HG03280 (cell line): ENCODE results near the gene WDPCP.
"Not testable (repeated sequence)": the region's sequence is repeated elsewhere in the genome, so short reads cannot be mapped to it uniquely, and the experiment has no call there.

Source experiments
- ATAC-seq: cut with Tn5 transposase; IDR thresholded peaks from one replicate; pipeline ENCODE4 v1.9.1; 2021; ENCODE audit warnings: mild to moderate bottlenecking, moderate library complexity; ENCODE audit not compliant: unreplicated experiment

The WDPCP gene

GRCh38 chr2:63270717-63271116 lies 317.6 kb downstream of the WDPCP start:
- no peak for ATAC-seq

DNA sequence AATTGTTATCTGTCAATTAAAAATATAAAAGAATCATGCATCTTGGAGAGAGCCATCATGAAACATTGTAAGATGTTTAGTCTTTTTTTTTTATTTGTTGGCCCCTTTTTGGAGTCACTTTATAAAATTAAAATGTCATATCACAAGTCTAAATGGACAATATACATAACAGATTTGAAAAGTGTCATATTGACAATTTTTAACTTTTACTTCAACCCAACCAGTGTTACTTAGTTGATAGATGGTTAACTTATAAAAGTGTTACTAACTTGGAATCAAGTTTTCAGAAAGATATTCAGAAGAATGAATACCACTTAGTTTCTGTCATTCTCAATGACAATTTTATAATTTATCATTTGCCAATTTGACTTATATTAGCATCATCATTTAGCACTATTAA lies 319.3 kb downstream of the WDPCP start:
- ATAC-seq, result no peak

DNA sequence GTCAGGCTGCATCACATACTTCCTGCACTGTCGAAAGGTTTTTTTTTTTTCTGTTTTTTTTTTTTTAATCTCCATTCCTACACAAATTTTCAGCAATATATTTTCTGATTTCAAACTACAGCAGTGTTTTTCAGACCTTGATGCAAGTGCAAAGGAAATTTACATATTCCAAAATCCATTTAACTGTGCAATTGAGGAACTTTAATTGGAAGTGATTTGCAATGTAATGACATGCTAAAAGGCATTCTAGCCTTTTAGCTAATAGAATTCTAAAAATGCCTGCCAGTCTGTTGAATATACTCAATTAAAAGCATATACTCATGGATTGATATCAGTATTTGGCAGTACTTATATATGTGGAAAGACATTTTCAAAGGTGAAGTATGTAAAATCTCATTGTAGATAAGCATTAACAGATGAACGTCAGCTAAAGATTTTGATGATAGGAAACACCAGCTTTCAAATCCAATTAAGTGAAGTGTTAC lies 327.1 kb downstream of the WDPCP start:
- ATAC-seq, result no peak

- no peak for ATAC-seq
Measured at GRCh38 chr2:63257473-63257872, 330.8 kb downstream of the WDPCP start.

DNA sequence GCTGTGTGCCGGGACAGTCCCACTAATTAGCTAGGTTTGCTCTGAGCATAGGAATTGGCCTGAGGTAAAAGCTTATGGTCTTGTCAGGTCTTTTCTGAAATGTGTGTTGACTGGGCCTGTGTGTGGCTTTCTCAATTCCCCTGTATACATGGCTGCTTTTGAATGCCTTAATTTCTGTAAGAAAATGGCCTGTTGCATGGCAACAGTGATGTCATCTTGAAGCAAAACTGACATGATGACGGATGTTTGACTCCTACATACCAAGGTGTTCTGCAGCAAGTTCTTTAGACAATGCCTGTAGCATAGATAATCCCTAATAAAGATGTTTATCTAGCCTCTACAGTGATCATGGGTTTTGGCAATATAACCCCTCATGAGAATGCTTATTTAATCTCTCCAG lies 339.1 kb downstream of the WDPCP start:
- ATAC-seq, result no peak

DNA sequence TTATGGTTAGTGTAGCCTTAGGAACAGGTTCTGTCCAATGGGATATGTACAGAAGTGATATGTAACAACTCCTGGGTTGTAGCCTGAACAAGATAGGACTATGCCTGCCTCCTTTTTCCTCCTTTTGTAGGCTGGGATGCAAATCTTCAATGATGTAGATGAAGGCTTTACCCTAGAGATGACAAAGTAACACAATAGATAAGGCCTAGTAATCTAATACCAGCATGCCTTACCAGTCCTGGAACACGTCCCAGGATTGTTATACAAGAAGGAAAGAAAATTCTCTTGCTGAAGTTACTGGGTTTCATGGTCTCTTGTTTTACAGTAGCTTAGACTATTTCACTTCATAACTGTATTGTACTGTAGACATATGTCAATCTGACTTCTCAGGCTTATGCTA lies 345.5 kb downstream of the WDPCP start:
- ATAC-seq, result no peak

- no peak for ATAC-seq
Measured at GRCh38 chr2:63225964-63226686, 362.2 kb downstream of the WDPCP start.

- ATAC-seq, result no peak
Measured at GRCh38 chr2:63218800-63219526, 369.3 kb downstream of the WDPCP start.

DNA sequence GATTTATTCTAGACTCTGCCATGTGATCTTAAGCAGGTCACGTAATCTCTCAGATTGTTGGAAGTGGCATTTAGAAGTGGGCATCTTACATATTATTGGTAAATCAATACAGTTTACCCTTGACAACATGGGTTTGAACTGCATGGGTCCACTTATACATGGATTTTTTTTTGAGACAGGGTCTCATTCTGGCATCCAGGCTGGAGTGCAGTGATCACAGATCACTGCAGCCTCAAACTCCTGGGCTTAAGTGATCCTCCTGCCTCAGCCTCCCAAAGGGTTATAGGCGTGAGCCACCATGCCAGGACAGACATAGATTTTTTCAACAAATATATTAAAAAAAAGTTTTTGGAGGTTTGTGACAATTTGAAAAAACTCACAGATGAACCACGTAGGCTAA lies 393.0 kb downstream of the WDPCP start:
- no peak for ATAC-seq

DNA sequence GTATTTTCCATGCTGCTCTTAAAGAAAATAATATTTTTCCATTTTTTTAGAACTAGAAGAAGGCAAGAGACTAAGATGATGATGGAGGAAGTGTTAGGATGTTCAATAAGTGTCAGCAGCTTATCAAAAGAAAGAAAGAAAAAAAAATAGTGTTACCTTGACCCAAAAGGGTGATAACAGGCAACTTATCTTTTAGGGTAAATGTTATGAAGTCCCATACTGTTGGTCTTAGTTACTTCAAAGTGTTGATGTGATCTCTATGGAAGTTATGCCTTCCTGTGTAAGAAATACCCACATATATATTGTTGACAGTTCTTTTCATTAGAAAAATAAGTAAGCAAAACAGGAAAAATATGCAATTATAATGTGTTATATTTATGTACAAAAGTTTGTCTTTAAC lies 394.1 kb downstream of the WDPCP start:
- no peak for ATAC-seq

DNA sequence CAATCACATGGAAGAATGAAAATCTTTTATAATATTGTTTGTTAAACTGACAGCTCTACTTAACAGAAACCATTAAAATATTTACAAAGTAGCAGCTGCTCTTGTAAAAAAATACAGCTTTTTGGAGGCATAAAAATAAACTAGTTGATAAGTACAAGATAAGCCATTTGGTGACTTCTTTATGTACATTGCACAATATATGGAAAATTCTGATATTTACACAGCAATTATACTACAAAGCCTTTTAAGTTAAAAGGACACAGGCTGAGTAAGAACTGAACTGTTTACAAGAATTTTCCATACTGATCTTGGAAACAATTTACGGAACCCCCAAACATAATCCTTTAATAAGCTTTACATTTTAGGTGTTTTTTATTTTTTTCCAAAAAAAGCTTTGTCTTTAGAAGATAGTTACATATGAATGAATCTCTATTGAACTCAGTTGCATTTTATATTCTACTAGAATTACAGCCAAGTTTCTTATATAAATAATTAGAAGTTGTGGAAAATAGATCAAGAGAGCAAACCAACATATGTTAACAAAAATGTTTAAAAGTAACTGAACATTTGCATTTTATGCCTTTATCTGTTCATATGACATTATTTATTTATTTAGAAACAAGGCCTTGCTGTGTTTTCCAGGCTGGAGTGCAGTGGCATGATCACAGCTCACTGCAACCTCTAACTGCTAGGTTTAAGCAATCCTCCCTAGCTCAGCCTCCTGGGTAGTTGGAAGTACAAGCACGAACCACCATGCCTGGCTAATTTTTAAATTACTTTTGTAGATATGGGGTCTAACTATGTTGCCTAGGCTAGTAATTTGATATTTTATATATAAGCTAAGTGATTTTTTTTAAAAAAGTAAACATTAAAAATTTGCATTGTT lies 395.1 kb downstream of the WDPCP start:
- no peak for ATAC-seq

DNA sequence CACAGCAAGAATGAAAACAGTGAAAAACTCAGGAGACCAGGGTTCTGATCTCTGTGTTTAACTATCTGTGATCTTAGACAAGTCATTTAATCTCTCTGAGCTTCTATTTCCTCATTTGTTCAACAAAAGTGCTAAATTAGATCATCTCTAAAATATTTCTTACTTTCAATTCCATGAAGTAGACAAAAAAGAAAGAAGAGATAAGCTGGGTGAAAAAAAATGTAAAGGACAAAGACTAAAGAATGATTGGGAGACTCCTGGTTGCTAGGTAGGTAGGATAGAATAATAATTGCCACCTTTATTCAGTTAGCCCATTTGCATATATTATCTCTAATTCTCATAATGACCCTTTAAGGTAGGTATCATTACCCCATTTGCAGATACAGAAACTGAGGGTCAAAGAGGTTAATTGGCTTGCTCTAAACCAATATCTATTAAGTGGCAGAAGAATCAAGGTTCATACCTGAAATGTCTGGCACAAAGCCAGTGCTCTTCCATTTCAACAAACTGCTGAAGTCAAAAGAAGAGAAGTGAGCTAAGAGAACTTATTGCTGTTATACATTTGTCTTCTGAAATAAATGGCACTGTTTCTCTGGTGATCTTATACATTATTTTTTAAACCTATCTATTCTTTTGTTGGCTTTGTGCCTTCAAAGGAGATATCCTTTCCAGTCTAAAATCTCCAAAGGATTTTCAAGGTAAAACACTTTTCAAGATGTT lies 395.9 kb downstream of the WDPCP start:
- no peak for ATAC-seq

GRCh38 chr2:63189026-63189425 lies 399.3 kb downstream of the WDPCP start:
- peak; percentile 87 for ATAC-seq

- ATAC-seq, result no peak
Measured at GRCh38 chr2:63186331-63186730, 401.9 kb downstream of the WDPCP start.

DNA sequence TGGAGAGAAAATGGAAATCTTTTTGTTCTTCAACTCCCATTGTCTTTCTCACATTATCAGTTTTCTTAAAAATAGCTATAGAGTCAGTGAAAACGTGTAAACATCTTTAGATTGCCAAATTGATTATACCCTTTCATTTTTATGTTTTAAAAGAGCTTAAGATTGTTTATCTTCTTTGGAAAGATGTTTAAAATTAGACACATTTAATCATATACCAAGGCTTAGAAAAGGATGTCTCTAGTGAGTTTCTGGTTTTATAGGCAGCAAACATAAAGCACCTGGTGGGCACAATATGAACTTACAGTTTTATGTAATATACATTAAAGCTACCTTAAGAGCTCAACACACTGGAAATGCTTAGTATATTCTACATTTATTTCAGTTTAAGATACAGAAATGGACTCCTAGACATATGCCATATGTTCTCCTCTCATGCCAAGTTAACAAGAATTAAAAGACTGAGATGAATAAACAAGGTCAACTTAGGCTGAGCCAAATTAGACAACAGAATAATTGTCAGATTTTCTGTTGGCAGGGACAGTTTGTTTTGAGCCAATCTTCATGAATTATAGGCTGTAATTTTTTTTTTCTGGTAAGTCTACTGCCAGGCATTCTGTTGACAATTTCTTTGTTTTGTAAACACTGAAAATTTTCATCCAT lies 425.0 kb downstream of the WDPCP start:
- ATAC-seq, result no peak

- no peak for ATAC-seq
Measured at GRCh38 chr2:63159262-63159661, 429.0 kb downstream of the WDPCP start.

DNA sequence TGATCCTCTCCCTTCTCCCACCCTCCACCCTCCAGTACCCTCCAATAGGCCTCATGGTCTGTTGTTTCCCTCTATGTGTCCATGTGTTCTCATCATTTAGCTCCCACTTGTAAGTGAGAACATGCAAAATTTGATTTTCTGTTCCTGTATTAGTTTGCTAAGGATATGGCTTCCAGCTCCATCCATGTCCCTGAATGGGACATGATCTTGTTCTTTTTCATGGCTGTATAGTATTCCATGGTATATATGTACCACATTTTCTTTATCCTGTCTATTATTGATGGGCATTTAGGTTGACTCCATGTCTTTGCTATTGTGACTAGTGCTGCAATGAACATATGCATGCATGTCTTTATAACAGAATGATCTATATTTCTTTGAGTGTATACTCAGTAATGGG lies 451.6 kb downstream of the WDPCP start:
- ATAC-seq, result not testable (repeated sequence)

GRCh38 chr2:63132020-63132419 lies 456.3 kb downstream of the WDPCP start:
- no peak for ATAC-seq

- ATAC-seq, result no peak
Measured at GRCh38 chr2:63131196-63131595, 457.1 kb downstream of the WDPCP start.

DNA sequence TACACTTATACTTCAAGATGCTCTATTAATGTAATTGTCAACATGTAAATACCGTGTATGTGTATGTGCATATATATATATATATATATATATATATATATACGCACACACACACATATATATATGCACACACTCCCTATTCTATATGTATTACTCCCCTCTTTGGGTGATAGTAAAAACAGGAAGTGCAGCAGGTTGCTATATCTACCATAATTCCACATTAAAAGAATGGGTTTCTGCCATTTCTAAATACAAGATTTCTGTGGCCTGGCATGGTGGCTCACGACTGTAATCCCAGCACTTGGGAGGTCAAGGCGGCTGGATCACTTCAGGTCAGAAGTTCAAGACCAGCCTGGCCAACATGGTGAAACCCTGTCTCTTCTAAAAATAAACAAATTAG lies 460.7 kb downstream of the WDPCP start:
- no peak for ATAC-seq
